ENCODE data around the gene SULT4A1. TPM values are rescaled to one million over a fixed set of nuclear protein-coding genes. Genes with fewer than 3 reads are reported as not detected.

Gene SULT4A1
- polyA plus RNA-seq, 2 of the 4 experiments (the other 2 are of a cell fraction) = not detected

DNA sequence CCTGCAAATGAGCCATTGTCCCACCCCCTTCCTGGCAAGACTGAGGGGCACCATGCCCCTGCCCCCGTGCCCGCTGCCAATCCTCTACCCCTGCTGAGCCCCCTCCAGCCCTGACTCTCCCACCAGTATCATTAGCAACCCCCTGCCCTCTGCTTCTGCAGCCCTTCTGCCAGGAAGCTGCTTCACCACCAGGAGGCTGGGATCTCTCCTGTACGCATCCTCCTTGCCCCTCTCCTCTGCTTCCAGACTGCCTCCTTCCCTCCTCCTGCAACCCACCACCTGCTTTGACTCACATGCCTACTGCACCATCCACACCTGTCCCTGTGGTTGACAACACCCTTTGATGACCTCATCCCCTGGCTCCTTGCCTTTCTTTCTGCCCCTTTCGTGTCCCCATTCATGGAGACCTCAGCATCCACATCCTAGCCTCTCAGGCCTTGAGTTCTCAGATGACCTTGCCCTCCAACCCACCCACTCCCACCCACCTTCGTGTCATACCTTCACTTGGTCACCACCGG is 47.9 kb upstream of the SULT4A1 start:
- POLR2A ChIA-PET = no interaction called here
- TF ChIP-seq ZNF302 (CRISPR knock-in tag; IDR thresholded peaks at IDR 0.05) = no peak
- TF ChIP-seq RAD21 (conservative IDR thresholded peaks at IDR 0.05 in 1 of 2, IDR thresholded peaks at IDR 0.05 in 1 of 2) = no peak
- TF ChIP-seq, protein P1, sequence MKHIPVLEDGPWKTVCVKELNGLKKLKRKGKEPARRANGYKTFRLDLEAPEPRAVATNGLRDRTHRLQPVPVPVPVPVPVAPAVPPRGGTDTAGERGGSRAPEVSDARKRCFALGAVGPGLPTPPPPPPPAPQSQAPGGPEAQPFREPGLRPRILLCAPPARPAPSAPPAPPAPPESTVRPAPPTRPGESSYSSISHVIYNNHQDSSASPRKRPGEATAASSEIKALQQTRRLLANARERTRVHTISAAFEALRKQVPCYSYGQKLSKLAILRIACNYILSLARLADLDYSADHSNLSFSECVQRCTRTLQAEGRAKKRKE (CRISPR knock-in tag; IDR thresholded peaks at IDR 0.05; ENCODE audit: low read depth) = no peak
- no peak for TF ChIP-seq ZSCAN20 (CRISPR knock-in tag; IDR thresholded peaks at IDR 0.05)
- TF ChIP-seq, protein P2, sequence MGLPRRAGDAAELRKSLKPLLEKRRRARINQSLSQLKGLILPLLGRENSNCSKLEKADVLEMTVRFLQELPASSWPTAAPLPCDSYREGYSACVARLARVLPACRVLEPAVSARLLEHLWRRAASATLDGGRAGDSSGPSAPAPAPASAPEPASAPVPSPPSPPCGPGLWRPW (IDR thresholded peaks at IDR 0.05) = no peak
- TF ChIP-seq, protein P3, sequence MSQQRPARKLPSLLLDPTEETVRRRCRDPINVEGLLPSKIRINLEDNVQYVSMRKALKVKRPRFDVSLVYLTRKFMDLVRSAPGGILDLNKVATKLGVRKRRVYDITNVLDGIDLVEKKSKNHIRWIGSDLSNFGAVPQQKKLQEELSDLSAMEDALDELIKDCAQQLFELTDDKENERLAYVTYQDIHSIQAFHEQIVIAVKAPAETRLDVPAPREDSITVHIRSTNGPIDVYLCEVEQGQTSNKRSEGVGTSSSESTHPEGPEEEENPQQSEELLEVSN (IDR thresholded peaks at IDR 0.05; ENCODE audit: borderline replicate concordance, low read depth) = no peak
- TF ChIP-seq CHD4 (IDR thresholded peaks at IDR 0.05; ENCODE audit: borderline replicate concordance) = no peak
- TF ChIP-seq, protein P4, sequence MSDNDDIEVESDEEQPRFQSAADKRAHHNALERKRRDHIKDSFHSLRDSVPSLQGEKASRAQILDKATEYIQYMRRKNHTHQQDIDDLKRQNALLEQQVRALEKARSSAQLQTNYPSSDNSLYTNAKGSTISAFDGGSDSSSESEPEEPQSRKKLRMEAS (IDR thresholded peaks at IDR 0.05) = no peak
- TF ChIP-seq RARB (CRISPR knock-in tag; IDR thresholded peaks at IDR 0.05) = no peak
- no peak for TF ChIP-seq EHF (CRISPR knock-in tag; IDR thresholded peaks at IDR 0.05)
- no peak for TF ChIP-seq NPAS2 (CRISPR knock-in tag; IDR thresholded peaks at IDR 0.05; ENCODE audit: borderline replicate concordance)
- TF ChIP-seq, protein P5, sequence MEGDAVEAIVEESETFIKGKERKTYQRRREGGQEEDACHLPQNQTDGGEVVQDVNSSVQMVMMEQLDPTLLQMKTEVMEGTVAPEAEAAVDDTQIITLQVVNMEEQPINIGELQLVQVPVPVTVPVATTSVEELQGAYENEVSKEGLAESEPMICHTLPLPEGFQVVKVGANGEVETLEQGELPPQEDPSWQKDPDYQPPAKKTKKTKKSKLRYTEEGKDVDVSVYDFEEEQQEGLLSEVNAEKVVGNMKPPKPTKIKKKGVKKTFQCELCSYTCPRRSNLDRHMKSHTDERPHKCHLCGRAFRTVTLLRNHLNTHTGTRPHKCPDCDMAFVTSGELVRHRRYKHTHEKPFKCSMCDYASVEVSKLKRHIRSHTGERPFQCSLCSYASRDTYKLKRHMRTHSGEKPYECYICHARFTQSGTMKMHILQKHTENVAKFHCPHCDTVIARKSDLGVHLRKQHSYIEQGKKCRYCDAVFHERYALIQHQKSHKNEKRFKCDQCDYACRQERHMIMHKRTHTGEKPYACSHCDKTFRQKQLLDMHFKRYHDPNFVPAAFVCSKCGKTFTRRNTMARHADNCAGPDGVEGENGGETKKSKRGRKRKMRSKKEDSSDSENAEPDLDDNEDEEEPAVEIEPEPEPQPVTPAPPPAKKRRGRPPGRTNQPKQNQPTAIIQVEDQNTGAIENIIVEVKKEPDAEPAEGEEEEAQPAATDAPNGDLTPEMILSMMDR (IDR thresholded peaks at IDR 0.05) = no peak
- TF ChIP-seq, protein P6, sequence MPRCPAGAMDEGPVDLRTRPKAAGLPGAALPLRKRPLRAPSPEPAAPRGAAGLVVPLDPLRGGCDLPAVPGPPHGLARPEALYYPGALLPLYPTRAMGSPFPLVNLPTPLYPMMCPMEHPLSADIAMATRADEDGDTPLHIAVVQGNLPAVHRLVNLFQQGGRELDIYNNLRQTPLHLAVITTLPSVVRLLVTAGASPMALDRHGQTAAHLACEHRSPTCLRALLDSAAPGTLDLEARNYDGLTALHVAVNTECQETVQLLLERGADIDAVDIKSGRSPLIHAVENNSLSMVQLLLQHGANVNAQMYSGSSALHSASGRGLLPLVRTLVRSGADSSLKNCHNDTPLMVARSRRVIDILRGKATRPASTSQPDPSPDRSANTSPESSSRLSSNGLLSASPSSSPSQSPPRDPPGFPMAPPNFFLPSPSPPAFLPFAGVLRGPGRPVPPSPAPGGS (IDR thresholded peaks at IDR 0.05) = no peak
- TF ChIP-seq RCOR1 (IDR thresholded peaks at IDR 0.05; ENCODE audit: low read depth, low read length) = no peak
- Histone ChIP-seq H3K9me3 (no peaks in the 10 kb centered on the region), H3K4me2 (no peak overlapping the region), H3K27ac (no peak overlapping the region), H3K4me1 (peaks cover 2% of the 10 kb centered on the region; the same call in 2 of the 3 replicates), H3K4me3 (no peak overlapping the region)
- no peak for DNase-seq (ENCODE audit: low read depth in 1 of 2, low spot score in 1 of 2)
- no peak for FAIRE-seq
- CTCF ChIA-PET = interaction anchor here (1.4 to 2.2 kb wide), 2 partner anchors 28 to 36 kb away, joined by 4 to 7 read pairs; no protein-coding TSS in a partner anchor
- WGBS (ENCODE audit: missing lambda C conversion rate) = 29% methylated on average over 3 of the region's 6 CpGs
- no peak for ATAC-seq

DNA sequence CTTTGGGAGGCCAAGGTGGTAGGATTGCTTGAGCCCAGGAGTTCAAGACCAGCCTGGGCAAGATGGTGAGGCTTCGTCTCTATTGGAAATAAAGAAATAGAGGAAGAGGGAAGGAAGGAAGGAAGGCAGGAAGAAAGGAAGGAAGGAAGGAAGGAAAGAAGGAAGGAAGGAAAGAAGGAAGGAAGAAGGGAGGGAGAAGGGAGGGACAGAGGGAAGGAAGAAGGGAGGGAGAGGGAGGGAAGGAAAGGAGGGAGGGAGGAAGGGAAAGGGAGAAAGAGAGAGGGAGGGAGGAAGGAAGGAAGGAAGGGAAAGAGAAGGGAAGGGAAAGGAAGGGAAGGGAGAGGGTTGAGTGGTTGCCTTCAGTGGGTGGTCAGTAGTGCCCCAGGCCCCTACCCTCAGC is 47.4 kb upstream of the SULT4A1 start:
- Histone ChIP-seq H3K4me1 (no peaks in the 10 kb centered on the region), H3K4me3 (no peak overlapping the region), H3K4me2 (no peak overlapping the region), H3K27ac (no peak overlapping the region), H3K9me3 (no peaks in the 10 kb centered on the region)
- FAIRE-seq (no peak), DNase-seq (ENCODE audit: low read depth in 1 of 2, low spot score in 1 of 2) (no peak), ATAC-seq (no peak)
- WGBS (ENCODE audit: missing lambda C conversion rate) = 0% methylated on average over 1 of the region's 1 CpG
- TF ChIP-seq, protein P7, sequence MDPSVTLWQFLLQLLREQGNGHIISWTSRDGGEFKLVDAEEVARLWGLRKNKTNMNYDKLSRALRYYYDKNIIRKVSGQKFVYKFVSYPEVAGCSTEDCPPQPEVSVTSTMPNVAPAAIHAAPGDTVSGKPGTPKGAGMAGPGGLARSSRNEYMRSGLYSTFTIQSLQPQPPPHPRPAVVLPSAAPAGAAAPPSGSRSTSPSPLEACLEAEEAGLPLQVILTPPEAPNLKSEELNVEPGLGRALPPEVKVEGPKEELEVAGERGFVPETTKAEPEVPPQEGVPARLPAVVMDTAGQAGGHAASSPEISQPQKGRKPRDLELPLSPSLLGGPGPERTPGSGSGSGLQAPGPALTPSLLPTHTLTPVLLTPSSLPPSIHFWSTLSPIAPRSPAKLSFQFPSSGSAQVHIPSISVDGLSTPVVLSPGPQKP (IDR thresholded peaks at IDR 0.05; ENCODE audit: low read depth, low read length) = no peak
- no peak for TF ChIP-seq KDM1A (IDR thresholded peaks at IDR 0.05; ENCODE audit: low read depth)
- ChIA-PET POLR2A (no interaction called here), CTCF (no interaction called here)

Measured in A549 (cell line).